EH (cell line): ENCODE data around the gene DIP2C.
"Not testable (repeated sequence)": the region's sequence is repeated elsewhere in the genome, so short reads cannot be mapped to it uniquely, and the experiment has no call there.

Experiments used
- DNase-seq: peaks from one replicate; pipeline ENCODE4 v3.0.0-alpha.2; 2015; ENCODE audit warnings: low read depth

Gene DIP2C

GRCh38 chr10:479706-480497 lies 209.6 kb downstream of the DIP2C start:
- not testable (repeated sequence) for DNase-seq

- no peak for DNase-seq
Observed at GRCh38 chr10:478471-479245, 210.8 kb downstream of the DIP2C start.

- no peak for DNase-seq
Observed at GRCh38 chr10:477620-478019, 211.8 kb downstream of the DIP2C start.

DNA sequence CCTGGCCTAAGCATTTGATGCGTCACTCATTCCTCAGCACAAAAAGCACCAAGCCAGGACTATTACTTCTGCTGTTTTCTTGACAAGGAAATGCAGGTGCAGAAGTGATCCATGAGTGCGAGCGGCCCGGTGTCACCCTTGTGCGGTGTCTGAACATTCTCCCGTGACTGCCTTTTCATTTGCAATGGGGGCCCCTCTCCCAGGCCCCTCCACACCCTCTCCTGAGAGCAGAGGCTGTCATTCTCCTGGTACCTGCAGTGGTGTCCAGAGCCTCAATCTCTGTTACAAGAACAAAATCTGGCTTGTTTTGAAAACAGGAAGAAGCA lies 213.1 kb downstream of the DIP2C start:
- no peak for DNase-seq

DNA sequence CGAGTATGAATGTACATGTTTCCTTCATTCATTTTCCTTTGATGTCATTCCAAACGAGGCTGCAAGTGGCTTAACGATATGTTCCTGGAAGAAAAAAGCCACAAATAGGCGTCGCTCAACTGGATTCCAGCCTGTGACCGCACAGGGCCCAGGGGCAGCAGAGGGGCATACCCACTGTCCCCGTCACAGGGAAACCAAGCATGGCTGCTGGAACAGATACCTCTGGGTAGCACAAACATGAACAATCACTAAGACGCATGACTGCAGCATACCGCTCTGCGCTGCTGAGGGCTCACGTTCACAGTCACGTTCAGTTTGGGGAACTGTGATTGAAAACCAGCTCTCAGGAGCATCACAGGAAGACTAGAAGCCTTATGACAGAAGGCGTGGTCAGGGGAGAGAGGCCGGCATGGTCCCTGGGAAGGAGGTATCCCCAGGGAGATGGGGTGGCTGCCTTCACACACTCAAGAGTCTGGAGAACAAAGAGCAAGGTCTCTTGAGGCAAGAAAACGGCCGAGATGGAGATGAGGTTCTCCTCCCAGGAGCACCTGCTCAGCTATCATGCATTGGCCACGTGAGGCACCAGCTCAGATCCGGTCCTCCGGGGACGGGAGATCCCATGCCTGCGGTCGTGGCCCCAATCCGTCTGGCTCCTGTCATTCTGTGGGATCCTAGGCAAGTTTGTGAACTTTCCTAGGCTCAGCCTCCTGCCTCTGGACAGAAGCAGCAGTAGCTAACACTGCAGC lies 213.6 kb downstream of the DIP2C start:
- DNase-seq = no peak

DNA sequence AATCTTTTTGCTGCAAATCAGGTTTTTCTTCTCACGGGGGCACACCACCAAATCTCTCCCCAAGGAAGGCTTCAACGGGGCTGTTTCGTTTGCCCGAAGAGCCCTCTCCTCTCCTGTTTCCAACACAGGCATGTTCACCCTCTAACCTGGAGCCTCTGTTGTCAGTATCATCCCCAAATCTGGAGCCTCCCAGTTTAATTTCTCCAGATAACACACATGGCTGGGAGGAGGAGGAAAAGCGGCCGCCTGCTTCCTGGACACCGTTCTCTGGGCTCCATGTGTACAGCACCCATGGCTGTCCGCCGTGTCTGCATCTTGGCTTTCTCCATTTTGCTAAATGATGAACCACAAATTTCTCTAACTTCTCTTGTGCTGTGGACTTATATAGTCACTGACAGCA lies 214.5 kb downstream of the DIP2C start:
- no peak for DNase-seq

- no peak for DNase-seq
Observed at GRCh38 chr10:474406-474805, 215.1 kb downstream of the DIP2C start.

- DNase-seq = no peak
Observed at GRCh38 chr10:472241-472910, 217.1 kb downstream of the DIP2C start.

- no peak for DNase-seq
Observed at GRCh38 chr10:470339-471003, 219.0 kb downstream of the DIP2C start.

DNA sequence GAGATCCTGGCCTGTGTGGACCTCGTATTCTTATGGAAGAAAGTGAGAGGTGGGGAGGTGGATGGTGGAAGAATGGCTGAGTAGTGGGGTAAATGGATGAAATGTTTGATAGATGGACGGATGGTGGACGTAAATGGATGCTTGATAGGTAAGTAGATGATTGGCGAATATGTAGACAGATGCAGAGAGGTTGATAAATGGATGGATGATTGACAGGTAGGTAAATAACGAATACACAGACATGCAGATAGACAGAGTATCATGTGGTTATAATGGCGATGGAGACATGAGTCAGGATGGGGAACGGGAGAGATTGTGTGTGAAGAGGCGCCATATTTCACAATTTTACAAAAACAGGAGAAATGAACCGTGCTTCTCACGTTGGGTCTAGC lies 219.5 kb downstream of the DIP2C start:
- no peak for DNase-seq

- DNase-seq = no peak
Observed at GRCh38 chr10:459743-460142, 229.7 kb downstream of the DIP2C start.

GRCh38 chr10:458421-458851 lies 231.0 kb downstream of the DIP2C start:
- no peak for DNase-seq

GRCh38 chr10:456486-456885 lies 233.0 kb downstream of the DIP2C start:
- DNase-seq = no peak

DNA sequence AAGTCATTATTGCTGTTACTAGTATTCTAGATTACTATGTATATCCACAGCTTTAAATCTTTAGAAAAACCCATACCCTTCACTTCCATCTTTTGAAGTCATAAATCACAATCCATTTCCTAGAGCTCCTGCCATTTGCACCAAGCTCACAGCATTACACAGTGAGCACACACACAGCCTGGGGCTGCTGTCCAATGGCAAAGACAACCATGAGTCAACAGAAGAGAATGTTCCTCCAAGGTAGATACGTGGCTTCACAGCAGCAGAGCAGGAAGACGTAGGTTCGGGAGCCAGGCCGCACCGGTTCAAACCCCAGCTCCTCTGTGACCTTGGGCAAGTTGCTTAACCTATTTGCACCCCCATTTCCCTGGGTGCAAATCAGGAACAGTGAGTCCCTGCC lies 234.6 kb downstream of the DIP2C start:
- DNase-seq = peak; percentile 99

DNA sequence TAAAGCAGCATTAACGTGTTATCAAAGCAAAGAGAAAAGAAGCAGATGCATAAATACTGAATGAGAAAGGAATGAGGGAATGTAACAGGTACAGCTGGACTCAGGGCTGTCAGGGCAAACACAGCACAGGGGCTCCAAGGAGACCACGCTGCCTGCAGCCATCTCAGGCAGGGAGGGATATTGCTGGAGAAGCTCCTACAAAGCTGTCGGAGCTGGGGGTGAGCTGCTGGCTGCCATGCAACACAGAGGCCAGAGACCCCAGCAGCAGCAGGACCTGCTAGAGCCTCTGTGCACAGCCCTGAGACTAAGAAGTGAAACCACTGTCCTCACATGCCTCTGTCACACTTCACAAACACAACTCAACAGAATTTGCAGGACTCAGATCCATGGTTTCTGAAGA lies 235.8 kb downstream of the DIP2C start:
- no peak for DNase-seq

- DNase-seq = no peak
Observed at GRCh38 chr10:452512-453426, 236.7 kb downstream of the DIP2C start.

- no peak for DNase-seq
Observed at GRCh38 chr10:451856-452255, 237.6 kb downstream of the DIP2C start.

DNA sequence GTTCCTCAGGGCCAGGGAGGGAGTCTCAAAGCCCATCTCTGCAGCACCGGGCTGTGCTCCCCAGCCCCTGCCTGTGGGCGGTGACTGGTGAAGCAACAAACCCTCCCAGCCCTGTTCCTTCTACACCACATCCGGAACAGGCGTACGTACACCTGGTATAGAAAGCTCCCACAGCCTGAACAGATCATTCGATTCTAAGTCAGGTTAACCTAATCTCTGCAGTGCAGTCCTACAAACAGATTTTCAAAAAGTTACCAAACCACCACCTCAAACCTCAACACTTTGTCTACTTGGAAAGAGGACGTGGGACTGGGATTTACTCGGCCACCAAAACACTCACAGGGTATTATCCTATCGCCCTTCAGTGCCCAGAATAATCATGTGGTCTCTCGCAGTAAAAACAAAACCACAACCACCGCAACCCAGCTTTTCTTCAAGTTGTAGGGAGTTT lies 238.4 kb downstream of the DIP2C start:
- DNase-seq = no peak

DNA sequence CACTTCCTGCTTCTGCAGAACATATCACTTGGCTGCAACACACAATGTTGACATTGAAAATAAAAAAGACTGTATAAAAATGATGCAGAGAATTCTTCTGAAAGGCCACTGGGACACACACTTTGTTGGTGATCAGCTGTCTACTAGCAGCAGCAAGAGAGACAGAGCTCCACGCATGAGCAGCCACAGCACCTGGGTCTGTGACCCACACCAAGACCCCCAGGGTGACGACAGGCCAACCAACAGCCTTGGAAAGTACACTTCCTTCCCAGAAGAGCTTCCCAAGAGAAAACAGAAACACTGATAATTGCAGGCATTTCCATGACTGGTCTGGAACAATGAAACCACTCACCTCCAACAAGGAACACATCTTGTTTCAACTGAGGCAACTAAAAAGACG lies 239.0 kb downstream of the DIP2C start:
- no peak for DNase-seq

GRCh38 chr10:449331-449730 lies 240.1 kb downstream of the DIP2C start:
- DNase-seq = peak; percentile 18

GRCh38 chr10:443459-443858 lies 246.0 kb downstream of the DIP2C start:
- no peak for DNase-seq
